Fibroblast of skin of scalp (primary cell): ENCODE data around the gene CHRNA4.

Experiments
- DNase-seq: peaks from one replicate; pipeline ENCODE4 v3.0.0-alpha.2; 2013

CHRNA4 gene

GRCh38 chr20:63377256-63377941, 16.2 kb upstream of the CHRNA4 start:
- no peak for DNase-seq

- no peak for DNase-seq
These were observed 15.4 kb upstream of the CHRNA4 start for GRCh38 chr20:63376283-63377250.

- DNase-seq: no peak
These were observed 14.3 kb upstream of the CHRNA4 start for GRCh38 chr20:63375438-63375837.

- no peak for DNase-seq
These were observed 13.4 kb upstream of the CHRNA4 start for GRCh38 chr20:63374504-63374903.

GRCh38 chr20:63373996-63374395, 12.8 kb upstream of the CHRNA4 start:
- no peak for DNase-seq

DNA sequence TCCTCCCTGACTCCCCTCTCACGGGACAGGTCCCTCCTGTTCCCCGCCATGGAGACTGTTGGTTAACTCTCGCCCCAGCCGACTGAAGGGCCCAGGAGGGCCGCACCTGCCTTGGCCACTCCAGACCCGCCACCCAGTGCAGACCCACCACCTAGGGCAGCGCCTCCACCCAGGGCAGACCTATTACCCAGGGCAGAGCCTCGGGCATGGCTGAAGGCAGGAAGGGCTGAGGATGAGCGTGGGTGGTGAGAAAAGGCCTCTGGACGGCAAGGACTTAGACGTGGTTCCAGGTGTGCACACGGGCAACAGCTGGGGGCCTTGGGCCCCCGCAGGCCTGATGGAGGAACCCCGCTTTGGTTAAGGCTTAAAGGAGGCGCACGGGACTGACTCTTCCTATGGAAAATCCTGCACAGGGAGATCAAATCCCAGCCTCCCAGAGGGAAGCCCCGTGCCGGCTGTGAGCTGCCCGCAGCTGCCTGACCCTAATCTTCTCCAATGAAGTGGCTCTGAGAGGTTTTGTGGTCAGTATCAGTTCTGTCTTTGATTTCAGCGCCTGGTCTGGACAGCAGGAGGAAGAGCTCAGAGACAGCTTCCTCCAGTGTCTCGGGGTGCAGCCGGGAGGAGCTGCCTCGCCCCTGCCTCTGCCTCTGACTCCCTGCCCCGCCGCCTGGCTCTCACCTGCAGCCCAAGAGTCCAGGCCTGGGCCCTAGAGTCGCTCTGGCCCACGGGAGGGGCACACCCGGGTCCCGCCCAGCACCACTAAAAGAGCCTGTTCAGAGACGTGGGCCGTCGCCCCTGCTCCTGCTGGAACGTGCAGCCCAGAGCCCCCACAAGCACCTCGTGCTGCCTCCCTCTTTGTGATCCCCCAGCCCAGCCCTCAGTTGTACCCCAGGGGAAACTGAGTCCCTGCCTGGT, 12.1 kb upstream of the CHRNA4 start:
- DNase-seq: no peak

GRCh38 chr20:63371291-63371865, 10.2 kb upstream of the CHRNA4 start:
- DNase-seq: no peak

DNA sequence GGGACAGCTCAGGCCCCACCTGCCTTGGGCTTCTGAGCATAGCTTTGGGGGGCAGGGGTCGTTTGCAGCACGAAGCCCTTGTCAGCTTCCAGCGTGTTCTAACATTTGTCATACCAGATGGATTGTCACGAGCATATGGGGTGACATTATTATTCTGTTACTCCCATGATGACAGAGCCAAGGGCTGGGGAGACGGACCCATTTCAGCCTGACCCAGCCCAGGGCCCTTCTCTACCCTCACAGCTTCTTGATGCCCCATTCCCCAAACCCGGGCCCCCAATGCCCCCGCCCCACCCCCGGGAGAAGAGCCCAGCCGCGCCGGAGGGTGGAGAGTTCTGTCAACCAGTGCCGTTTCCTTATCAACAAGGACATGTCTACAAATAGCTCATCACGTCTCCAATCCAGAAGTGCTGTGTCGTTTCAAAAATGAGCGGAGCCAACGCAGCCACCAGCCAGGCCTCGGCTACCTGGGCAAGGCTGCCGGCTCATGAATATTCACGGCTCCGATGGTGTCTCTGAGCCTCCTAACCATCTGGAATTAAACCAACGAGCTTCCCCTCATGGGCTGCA, 9.6 kb upstream of the CHRNA4 start:
- no peak for DNase-seq

- no peak for DNase-seq
These were observed 8.8 kb upstream of the CHRNA4 start for GRCh38 chr20:63369724-63370617.

GRCh38 chr20:63369024-63369530, 7.9 kb upstream of the CHRNA4 start:
- no peak for DNase-seq

- DNase-seq: no peak
These were observed 7.0 kb upstream of the CHRNA4 start for GRCh38 chr20:63368151-63368550.

DNA sequence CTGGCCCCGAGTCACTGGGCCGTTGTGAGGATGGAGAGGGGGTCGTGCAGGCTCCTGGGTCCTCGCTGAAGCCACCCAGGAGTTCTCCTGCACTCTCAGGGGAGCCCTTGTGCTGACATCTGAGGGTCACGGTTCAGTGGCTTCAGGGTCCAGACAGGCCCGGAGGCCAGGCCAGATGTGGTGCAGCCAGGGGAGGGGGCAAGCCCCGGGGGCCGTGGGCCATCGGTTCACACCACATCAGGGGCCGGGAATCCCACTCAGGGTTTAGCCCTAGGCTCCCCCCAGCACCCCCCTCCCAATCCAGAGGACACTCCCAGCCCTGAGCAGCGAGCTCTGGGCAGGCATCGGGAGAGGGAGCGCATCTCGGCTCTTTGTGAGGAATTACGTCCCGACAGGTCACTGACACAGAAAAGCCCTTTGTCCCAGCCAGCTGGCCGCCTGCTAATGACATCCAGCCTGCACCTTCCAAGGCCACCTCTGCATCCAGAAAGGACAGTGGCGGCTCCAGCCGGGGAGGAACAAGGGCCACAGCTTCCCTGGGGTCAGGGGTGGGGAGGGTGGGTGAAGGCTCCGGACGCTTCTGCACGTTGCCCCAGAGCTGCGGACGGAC, 6.4 kb upstream of the CHRNA4 start:
- no peak for DNase-seq

DNA sequence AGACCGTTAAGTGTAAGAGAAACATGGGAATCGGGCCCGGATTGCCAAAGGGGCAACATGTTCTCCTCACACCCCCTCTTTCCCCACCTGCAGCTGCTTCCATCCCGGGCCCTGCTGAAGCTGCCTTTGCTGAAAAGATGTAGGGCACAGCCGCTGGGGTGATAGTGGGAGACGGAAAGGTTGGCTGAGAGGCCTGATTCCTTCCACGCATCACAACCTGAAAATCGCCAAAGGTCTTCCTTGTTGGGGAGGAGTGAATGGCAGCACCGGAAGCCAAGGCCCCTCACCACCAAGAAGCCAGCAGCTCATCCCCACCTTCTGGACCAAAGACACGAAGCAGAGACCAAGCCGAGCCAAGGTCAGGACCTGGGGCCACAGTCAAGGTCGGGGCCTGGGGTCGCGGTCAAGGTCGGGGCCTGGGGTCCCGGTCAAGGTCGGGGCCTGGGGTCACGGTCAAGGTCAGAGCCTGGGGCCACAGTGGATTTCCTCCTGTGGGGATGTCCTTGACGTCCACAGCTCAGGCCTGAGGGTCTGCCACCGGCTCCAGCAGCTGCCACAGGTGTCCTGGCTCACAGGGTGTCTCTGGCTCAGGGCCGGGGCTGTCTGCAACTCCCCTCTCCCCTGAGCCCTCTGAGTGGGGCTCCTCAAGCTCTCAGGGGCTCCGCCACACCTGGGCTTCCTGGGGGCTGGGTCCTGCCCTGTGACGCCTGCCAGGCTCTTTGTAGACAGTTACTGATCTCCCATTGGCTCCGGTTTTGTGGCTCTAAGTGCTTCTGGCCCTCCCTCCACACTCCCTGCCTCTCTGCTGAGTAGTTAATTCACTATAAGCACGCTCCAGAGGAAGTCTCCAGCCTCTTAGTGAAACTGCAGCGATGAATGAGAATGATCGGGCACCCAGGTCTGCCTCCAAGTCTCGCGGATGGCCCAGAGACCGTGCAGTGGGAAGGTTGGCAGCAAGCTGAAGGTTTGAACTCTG, 5.5 kb upstream of the CHRNA4 start:
- no peak for DNase-seq

- DNase-seq: no peak
These were observed 4.6 kb upstream of the CHRNA4 start for GRCh38 chr20:63365601-63366389.

GRCh38 chr20:63364801-63365585, 3.8 kb upstream of the CHRNA4 start:
- no peak for DNase-seq

DNA sequence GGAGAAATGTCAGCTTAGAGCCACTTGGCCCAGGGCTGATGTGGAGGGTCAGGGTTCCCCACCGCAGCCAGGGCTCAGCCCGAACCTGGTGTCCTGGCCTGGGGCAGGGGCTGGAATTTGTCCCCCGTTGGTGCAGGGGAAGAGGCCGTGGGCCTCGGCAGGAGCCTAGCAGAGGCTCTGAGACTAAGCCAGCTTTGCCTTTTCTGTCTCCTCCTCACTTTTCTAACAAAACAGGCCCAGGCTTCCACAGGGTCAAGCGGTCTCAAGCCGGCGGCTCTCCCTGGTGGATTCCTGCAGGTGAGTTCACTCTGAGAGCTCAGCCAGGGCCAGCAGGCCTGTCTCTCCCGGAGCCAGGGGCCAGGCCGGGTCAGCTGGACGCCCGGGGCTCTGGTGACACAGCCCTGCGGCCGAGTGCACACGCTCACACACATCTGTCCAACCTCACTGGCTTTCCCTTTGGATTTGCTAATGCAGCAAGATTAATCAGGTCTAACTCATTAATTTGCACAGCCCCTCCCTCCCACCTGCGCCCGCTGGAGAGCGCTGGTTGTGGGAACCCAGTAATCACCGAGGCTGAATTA, 2.9 kb upstream of the CHRNA4 start:
- no peak for DNase-seq
